Lower leg skin (tissue), 3 donors: Measurements from ENCODE around the gene MRPL10.

Source experiments
- CTCF ChIP-seq, 3 donors: fragments of 450-650 bp; IDR thresholded peaks; one replicate each; pipeline ENCODE4 v1.5.1; 2016; ENCODE audit warnings: antibody characterized with exemption in 3 of 3, mild to moderate bottlenecking in 3 of 3, moderate library complexity in 2 of 3
- POLR2A ChIP-seq, 2 donors: fragments of 450-650 bp; IDR thresholded peaks; one replicate each; pipeline ENCODE4 v1.6.1; 2016 to 2017; ENCODE audit warnings: antibody characterized with exemption in 2 of 2, mild to moderate bottlenecking in 1 of 2, moderate library complexity in 1 of 2

GRCh38 chr17:47781397-47781796 is 49.9 kb downstream of the MRPL10 start:
- TF ChIP-seq POLR2A (IDR thresholded peaks at IDR 0.05) (no peak), CTCF (IDR thresholded peaks at IDR 0.05) (no peak)
